GM19193 (cell line): Measurements from ENCODE around the gene ALDH9A1.

ENCODE experiments used
- POLR2A ChIP-seq: IDR thresholded peaks from 4 replicates; pipeline ENCODE4 v1.6.1; 2011; ENCODE audit not compliant: insufficient read depth, insufficient read length; ENCODE audit errors: extremely low read depth

ALDH9A1 gene

DNA sequence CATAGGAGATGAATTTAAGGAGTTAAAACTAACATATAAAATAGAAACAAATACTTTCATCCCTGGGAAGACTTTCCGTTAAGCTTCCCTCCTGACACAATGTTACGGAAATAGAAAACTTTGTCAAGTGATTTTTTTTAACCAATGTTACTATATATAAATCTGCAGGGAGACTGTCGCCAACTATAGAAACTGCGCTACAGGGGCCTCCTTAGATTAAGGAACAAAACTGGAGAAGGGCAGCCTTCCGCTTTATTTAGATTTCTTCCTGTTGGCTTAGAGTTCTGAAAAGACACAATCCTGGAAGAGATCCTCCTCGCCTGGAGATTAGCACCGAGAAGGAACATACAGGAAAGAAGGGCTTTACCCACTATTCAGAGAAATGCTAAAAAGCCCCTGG, 65.9 kb downstream of the ALDH9A1 start:
- no peak for TF ChIP-seq POLR2A

- TF ChIP-seq POLR2A: no peak
Observed at GRCh38 chr1:165632152-165632469, 66.3 kb downstream of the ALDH9A1 start.

GRCh38 chr1:165631342-165632151, 66.8 kb downstream of the ALDH9A1 start:
- TF ChIP-seq POLR2A: no peak

GRCh38 chr1:165630629-165631341, 67.6 kb downstream of the ALDH9A1 start, which contains the start of gene MGST3:
MGST3 (plus strand) TSS chr1:165631234; CDS start chr1:165649848, 18,614 bp downstream.
- peak; percentile 54 for TF ChIP-seq POLR2A

DNA sequence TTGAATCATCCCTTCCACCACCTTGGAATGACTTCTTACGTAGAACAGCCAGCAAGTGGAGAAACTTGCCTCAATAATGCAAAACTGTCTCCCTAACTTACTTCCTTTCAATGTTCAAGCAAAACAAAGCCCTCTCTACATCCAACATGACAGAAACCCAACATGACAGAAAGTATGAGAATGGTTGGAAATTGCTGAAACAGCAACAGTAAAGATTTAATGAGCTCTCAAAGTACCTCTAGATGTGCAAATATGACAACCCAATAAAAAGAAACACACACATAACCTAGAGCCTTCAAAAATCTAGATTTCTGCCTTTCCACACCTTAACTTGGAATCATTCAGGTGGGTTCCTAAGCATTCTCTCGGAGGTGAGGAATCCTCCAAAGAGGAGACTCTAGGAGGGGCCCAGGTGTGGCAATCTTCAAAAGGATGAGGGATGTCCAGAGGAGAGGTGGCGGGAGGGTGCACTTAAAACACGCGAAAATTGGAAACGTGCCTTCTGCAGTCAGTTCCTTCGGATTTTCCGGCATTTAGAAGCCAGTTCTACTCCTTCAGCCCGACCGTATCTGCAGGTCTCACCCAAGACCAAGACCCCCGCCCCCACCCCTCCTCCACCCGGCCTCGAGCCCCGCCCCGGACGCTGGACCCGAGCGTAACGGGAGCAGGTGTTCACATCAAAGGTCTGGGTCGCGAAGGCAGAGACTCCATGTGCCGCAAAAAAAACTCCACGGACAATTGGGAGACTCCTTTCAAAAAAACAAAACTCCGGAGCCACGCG, 68.3 kb downstream of the ALDH9A1 start:
- TF ChIP-seq POLR2A: no peak

GRCh38 chr1:165629151-165629550, 69.2 kb downstream of the ALDH9A1 start:
- TF ChIP-seq POLR2A: no peak

- TF ChIP-seq POLR2A: no peak
Observed at GRCh38 chr1:165628147-165628822, 70.1 kb downstream of the ALDH9A1 start.

DNA sequence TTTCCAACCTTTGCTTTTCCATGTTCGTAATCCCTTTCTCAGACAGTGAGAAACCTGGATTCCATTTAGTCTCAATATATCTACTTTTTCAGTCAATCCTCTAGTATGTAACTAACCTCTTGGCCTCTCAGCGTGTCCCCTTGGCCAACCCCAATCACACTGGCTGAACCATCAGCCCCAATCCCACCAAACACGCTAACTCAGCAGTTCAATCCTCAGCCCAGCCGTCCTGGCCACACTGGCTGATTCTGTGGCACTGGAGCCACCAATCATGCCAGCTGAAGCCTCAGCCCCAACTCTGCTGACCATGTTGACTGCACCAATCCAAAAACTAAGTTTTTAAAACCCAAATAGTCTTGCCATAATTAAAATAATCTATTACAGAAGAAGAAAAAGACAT, 73.9 kb downstream of the ALDH9A1 start:
- TF ChIP-seq POLR2A: no peak

DNA sequence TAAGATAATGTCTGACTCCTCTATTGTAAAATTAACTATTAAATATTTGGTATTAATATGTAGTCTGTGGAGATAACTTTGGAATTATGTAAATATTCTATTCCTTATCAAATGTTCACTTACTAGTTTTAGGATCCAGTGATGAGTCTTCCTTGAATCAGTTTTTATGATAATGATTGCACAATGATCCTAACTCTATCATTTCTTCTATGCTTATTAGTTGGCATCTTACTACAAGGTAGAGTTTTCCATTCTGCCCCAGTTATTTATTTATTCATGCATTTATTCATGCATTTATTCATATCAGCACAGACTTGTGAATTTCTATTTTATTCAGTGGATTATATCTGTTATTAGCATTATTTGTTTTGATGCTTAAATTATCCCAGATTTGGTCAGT, 74.7 kb downstream of the ALDH9A1 start:
- TF ChIP-seq POLR2A: no peak

GRCh38 chr1:165619647-165620151, 78.7 kb downstream of the ALDH9A1 start:
- TF ChIP-seq POLR2A: no peak

DNA sequence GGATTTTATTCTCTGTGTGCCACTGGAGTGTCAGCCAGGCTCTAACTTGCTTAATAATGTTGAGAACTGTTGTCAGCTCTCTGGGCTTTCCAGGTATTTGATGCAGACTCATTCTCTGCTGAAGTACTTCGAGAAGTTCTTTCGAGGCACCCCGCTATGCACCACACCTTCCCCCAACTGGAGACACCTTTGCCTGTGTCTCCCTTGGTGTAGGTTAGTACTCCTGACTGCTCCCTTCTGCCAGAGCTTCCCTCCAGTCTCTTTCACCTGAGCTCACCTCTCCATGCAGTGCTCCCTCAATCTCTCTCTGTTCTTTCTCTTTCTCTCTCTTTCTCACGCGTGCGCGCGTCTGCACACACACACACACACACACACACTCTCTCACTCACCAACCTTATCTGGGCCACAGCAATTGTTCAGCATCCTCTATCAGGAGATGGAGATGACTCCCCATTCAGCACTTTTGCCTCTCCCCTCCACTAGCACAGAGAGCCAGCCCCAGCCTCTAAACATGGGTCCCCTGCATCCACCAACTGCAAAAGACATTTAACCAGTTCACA, 81.3 kb downstream of the ALDH9A1 start:
- no peak for TF ChIP-seq POLR2A

GRCh38 chr1:165616054-165616612, 82.2 kb downstream of the ALDH9A1 start:
- TF ChIP-seq POLR2A: no peak
